Thyroid gland (tissue), 4 donors: Measurements from ENCODE around the gene USP9X.

Source experiments
- CTCF ChIP-seq, 6 experiments: fragments of 200-600 bp in 3 of 6; fragments of 450-650 bp in 3 of 6; sonication (generic) in 3 of 6; IDR thresholded peaks; one replicate each; pipeline ENCODE4 v1.5.1; 2016 to 2019; ENCODE audit warnings: antibody characterized with exemption in 6 of 6, mild to moderate bottlenecking in 2 of 6, inconsistent platforms in 1 of 6, moderate library complexity in 1 of 6
- POLR2A ChIP-seq, 2 donors: fragments of 450-650 bp; IDR thresholded peaks; one replicate each; pipeline ENCODE4 v1.6.1; 2017; ENCODE audit warnings: antibody characterized with exemption in 2 of 2, mild to moderate bottlenecking in 2 of 2, moderate library complexity in 1 of 2

- TF ChIP-seq CTCF (IDR thresholded peaks at IDR 0.05) (no peak), POLR2A (IDR thresholded peaks at IDR 0.05) (no peak)
Observed at GRCh38 chrX:41095908-41096307, 10.7 kb downstream of the USP9X start.
